ENCODE data around the gene PDCD1.

DNA sequence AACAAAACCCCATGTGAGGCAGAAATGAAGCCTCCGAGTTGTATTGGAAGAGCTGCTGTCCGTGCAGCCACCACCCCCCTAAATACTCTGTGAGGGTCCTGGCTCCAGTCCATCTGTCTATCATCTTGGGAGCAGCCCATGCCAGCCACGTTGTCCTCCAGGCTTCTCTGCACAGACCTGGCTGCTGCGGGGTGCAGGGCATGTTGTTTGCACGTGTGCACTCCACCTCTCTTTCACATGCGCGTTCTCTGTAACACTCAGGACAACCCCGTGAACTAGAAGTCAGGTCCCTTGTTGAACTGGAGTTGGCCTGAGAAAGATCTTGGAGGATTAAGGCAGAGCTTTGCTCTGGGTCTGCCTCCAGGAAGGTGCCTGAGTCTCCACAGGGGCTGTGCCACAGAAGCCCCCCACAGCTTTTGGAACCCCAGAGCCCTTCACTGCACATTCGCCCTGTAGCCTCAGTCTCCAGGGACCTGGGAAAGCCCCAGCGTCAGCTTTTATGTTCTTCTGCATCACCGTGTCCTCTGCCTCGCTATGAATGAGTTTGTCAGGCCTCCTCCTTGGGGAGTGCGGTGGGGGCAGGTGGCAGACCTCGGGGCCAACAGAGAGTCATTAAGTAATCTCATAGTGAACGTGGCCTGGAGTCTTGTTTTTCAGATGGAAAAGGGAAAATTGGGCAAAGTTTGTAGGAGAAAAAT, 27.4 kb upstream of the PDCD1 start:
- TF ChIP-seq POLR2A (IDR thresholded peaks at IDR 0.05) = no peak
- TF ChIP-seq, protein P1, sequence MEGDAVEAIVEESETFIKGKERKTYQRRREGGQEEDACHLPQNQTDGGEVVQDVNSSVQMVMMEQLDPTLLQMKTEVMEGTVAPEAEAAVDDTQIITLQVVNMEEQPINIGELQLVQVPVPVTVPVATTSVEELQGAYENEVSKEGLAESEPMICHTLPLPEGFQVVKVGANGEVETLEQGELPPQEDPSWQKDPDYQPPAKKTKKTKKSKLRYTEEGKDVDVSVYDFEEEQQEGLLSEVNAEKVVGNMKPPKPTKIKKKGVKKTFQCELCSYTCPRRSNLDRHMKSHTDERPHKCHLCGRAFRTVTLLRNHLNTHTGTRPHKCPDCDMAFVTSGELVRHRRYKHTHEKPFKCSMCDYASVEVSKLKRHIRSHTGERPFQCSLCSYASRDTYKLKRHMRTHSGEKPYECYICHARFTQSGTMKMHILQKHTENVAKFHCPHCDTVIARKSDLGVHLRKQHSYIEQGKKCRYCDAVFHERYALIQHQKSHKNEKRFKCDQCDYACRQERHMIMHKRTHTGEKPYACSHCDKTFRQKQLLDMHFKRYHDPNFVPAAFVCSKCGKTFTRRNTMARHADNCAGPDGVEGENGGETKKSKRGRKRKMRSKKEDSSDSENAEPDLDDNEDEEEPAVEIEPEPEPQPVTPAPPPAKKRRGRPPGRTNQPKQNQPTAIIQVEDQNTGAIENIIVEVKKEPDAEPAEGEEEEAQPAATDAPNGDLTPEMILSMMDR (IDR thresholded peaks at IDR 0.05) = no peak

Measured in upper lobe of left lung (tissue), 4 donors.